ENCODE measurements around the gene FRRS1.

Gene FRRS1

GRCh38 chr1:99727575-99728185 is 38.8 kb downstream of the FRRS1 start:
- no peak for DNase-seq

GRCh38 chr1:99726818-99727217 is 39.6 kb downstream of the FRRS1 start:
- no peak for DNase-seq

- no peak for DNase-seq
Measured at GRCh38 chr1:99726407-99726806, 40.0 kb downstream of the FRRS1 start.

GRCh38 chr1:99725996-99726395 is 40.4 kb downstream of the FRRS1 start:
- DNase-seq, result no peak

- no peak for DNase-seq
Measured at GRCh38 chr1:99723251-99723650, 43.2 kb downstream of the FRRS1 start.

GRCh38 chr1:99717005-99717404 is 49.4 kb downstream of the FRRS1 start:
- DNase-seq, result no peak

DNA sequence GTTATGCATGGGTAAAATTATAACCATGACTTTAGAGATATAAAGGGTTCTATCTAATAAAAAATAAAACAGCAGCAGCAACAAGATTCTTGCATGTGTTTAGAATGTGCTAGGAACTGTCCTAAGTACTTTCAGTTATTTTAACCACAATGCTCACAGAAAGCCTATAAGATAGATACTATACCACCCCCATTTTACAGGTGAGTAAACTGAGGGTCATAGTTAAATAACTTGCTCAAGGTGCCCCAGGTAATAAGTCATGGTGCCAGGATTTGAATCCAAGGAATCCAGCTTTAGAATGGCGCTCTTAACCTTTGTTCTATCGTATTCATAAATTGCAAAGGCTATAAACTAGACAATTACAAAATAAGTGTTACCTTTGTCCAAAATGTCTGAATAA is 53.4 kb downstream of the FRRS1 start:
- no peak for DNase-seq

DNA sequence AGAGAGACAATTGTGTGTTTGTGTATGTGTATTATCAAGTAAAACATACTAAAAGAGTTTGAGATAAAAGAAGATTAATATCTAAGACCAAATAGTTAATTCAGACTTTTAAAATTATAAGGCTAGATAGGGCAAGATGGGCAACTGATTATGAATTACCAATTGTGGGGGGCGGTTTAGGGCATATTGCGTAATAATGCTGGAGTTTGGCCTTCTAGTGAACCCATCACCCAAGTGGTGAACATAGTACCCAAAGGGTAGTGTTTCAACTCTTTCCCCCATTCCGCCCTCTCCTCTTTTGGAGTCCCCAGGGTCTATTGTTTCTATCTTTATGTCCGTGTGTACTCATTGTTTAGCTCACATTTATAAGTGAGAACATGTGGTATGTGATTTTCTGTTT is 55.4 kb downstream of the FRRS1 start:
- DNase-seq, result no peak

- peak in 1 of 2 experiments; percentile 64 for DNase-seq
Measured at GRCh38 chr1:99707535-99708142, 58.8 kb downstream of the FRRS1 start.

GRCh38 chr1:99705385-99705784 is 61.0 kb downstream of the FRRS1 start:
- no peak for DNase-seq

DNA sequence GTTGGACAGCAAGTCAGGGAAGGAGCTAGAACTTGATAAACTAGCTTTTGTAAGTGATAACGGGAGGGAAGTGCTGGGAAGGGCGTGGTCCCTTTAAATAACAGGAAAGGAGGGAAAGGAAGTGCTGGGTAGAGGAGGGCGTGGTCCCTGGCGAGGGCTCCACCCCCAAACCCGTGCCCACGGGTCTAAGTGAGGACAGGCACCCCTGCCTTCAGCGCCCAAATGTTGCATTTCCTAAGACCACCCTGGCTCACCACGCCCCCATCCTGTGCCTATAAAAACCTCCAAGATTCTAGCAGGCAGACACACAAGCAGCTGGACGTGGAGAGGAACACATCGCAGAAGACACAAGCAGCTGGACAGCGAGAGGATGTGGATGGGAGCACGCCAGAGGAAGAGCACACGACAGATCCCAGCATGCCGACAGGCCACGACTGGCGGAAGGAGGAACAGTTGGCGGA is 62.0 kb downstream of the FRRS1 start:
- DNase-seq, result no peak

- no peak for DNase-seq
Measured at GRCh38 chr1:99702221-99702620, 64.2 kb downstream of the FRRS1 start.

DNA sequence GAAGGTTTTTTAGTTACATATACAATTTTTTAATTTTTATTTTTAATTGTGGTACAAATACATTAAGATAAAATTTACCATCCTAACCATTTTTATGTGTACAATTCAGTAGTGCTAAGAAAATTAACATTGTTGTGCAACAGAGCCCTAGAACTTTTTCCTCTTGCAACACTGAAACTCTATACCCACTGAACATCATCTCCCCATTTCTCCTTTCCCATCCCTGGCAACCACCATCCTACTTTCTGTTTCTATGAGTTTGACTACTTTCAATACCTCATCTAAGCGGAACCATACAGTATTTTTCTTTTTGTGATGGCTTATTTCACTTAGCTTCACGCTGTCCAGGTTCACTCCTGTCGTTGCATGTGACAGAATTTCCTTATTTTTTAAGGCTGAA is 66.4 kb downstream of the FRRS1 start:
- DNase-seq, result no peak

DNA sequence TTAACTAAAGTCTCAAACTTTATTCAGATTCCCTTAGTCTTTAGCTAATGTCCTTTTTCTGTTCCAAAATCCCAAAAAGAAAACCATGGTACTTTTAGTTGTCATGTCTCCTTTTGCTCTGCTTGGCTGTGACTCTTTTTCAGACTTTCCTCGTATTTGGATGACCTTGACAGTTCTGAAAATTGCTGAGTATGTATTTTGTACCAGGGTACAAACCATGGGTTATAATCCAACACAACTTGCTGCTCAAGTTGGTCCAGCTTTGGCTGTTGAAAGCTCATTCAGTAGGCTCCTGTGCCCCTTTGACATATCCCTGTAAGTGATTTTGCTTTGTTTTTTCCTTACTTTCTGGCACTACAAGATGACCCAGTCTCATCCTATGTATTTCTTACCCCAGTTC is 68.9 kb downstream of the FRRS1 start:
- no peak for DNase-seq

DNA sequence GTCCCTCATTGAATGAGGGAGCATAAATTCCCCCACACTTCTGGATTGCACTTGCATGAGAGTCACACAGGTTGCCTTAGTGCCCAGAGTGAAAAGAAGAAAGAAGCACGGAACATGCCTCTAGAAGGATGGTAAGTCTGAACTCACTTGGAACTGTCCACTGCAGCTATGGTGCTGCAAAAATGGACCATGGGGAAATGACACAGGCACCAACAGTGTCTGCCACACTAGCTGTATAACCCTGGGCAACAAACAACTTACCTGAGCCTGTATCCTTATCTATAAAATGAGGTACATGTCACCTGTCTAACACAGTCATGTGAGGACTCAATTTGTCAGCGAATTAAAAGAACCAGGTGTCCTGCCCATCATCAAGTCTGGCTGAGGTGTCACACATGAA is 69.8 kb downstream of the FRRS1 start:
- no peak for DNase-seq

GRCh38 chr1:99691175-99691574 is 75.3 kb downstream of the FRRS1 start:
- no peak for DNase-seq

DNA sequence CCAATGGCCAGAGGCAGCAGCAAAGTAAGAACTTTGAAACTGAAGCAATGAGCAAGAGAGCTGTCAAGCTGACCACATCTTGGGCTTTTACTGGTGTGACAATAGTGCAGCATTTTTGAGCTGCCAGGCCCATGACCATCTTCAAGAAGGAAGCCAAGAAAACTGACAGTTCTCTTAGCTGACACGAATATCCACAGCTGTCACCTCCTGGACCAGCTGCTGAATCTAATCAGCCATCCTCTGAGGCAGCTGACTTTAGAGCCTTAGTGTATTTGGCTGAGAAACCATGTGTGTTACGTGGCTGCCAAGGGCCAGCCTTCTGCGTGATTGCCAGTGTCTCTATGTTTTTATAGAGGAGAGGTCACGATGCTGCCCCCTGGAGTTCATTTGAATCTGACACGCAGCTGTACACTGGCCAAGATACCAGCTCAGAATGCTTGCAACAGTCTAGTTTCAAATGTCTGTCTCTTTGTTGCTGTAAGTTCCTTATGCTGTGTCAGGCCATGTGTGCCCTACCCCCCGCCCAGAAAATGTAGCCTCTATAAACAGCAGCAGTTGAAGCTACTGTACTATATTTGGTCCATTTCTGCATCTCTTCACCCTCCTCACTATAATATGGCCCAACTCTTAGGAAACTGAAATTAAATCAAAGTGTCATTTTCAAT is 80.8 kb downstream of the FRRS1 start:
- DNase-seq, result peak in 1 of 2 experiments; percentile 32

DNA sequence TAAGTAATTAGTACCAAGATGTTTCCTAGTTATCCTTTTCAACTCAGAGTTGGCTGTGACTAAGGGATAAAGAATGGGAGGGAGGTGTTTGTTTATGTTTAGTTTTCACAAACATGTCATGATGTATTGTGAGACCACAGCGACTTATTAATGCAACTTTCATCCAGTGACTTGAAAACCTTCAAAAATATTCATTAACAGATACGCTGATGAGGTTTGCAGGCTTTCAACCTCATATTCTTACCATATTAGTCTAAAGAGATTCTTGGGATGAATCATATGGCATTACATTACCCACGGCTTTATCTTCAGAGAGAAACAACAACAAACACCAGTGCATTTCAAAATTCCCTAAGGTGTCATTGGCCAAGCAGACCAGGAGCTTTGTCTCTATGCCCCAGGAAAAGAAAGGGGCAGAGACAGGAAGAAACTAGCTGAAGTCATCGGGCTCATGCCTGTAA is 84.1 kb downstream of the FRRS1 start:
- peak in 1 of 2 experiments; percentile 58 for DNase-seq

DNA sequence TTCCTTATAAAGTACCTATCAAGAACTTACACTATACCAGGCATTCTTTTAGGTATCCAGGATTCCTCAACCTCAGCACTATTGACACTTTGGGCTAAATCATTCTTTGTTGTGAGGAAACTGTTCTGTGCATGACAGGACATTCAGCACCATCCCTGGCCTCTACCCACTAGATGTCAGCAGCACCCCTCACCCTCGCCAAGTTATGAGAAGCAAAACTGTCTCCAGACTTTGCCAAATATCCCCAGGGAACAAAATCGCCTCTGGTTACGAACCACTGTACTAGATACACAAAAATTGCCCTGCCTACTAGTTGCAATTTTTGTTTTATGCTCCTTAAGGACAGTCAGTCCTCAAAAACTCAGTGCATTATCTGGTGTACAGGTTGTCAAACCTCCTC is 84.9 kb downstream of the FRRS1 start:
- DNase-seq, result no peak

- DNase-seq, result no peak
Measured at GRCh38 chr1:99680270-99680669, 86.2 kb downstream of the FRRS1 start.

GRCh38 chr1:99677416-99677815 is 89.0 kb downstream of the FRRS1 start:
- no peak for DNase-seq

DNA sequence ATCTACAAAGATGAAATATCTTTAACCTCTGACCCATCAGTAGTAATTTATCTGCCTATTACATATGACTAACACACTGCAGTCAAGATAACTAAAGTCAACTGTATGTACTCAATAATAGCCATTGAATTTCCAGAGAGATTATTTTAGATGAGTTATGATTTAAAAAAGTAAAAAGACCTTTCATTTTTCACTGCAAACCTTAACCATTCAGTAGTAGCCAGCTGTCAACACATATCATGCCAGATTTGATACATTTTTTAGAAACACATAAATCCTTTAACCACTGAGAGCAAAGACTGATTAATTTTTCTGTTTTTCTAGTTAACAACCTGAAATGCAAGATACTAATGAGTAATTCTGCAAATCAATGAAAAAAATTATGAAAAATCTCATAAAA is 89.6 kb downstream of the FRRS1 start:
- DNase-seq, result no peak

DNA sequence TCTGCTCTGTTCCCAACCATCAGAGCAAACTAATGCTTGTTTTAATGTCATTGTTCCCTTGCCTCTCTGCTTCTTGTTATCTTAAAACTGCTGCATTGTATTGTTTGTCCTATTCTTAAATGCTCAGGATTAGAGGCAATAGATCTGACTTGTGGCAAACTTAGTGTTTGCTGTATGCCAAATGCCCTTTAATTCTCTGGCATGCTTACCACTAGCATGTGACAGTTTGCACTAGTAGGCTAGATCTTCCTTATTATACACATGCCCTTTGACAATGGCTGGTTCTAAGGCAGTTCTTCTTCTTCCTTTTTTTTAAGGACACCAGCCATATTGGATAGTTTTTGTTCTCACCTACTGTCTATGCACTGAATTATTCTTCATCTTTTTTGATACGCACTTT is 90.4 kb downstream of the FRRS1 start:
- DNase-seq, result no peak

DNA sequence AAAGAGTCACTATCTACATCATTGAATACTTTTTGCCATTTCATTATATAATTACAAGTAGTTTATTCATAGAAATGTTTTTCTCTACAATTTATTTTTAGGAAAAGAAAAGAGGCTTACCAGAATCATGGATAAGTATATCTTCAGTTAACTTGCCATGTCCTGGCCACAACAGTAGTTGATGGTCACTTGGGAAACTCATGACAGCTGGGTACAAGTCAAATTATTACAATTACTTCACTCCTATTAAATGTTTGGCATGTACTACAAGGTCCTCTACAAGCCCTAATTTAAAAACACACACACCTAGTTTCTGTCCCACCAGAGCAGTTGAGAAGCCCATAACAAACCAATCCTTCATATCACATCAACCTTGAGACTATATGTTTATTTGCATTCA is 91.1 kb downstream of the FRRS1 start:
- no peak for DNase-seq
